Measurements from ENCODE around the gene C2CD2.

DNA sequence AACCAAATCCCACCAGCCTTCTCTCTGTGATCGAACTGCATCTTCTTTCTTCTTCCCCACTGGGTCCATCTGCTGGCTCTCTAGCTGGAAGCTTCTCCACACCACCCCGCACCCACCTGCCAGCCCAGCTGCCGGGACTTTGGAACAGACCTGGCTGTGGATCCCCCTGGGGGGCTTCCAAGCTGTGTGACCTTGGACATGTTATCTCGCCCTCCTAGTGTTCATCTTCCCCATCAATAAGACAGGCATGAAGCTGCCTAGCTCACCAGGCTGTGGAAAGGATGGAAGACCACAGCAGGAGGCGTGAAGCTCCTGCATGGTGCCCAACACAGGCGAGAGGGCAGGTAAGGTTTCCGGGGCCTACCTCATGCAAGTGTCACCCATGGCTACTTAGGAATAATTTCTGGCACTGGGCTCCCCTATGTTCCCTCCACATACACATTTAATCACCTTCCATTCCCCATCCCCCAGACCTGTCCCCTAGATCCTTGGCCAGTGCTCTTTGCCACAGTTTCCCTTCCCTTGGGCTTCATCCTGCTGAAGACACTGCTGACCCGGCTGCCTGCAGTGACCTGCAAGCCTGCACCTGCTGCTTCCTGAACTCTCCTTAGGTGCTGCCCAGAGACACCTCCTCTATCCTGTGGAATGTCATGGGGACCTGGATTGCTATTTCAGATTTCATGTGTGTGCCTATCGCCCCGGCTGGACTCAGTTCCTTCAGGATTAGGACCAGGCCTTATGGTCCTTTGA lies 13.2 kb upstream of the C2CD2 start:
- TF ChIP-seq POLR2AphosphoS5 (IDR thresholded peaks at IDR 0.05; ENCODE audit: low read depth) (no peak), CTCF (IDR thresholded peaks at IDR 0.05; ENCODE audit: insufficient read depth, low read length) (no peak), REST (IDR thresholded peaks at IDR 0.05; ENCODE audit: insufficient replicate concordance, low read depth) (no peak), GABPA (IDR thresholded peaks at IDR 0.05; ENCODE audit: low read depth) (no peak)
